HL-60 (cell line): ENCODE measurements around the gene MFSD6.

Experiments used
- GABPA ChIP-seq: IDR thresholded peaks from 2 replicates; pipeline ENCODE4 v1.6.1; 2012; ENCODE audit warnings: low read depth
- POLR2AphosphoS5 ChIP-seq: IDR thresholded peaks from 2 replicates; pipeline ENCODE4 v1.6.1; 2012; ENCODE audit warnings: low read depth
- SPI1 ChIP-seq: IDR thresholded peaks from 2 replicates; pipeline ENCODE4 v1.6.1; 2012; ENCODE audit warnings: low read depth, mild to moderate bottlenecking, borderline replicate concordance
- TF ChIP-seq, protein P1 (sequence below): IDR thresholded peaks from 2 replicates; pipeline ENCODE4 v1.6.1; 2012; ENCODE audit warnings: low read depth; ENCODE audit not compliant: insufficient replicate concordance
- TF ChIP-seq, protein P2 (sequence below): IDR thresholded peaks from one replicate; pipeline ENCODE4 v1.5.1; 2011; ENCODE audit warnings: low read length, control low read depth, inconsistent platforms; ENCODE audit not compliant: insufficient read depth

DNA sequence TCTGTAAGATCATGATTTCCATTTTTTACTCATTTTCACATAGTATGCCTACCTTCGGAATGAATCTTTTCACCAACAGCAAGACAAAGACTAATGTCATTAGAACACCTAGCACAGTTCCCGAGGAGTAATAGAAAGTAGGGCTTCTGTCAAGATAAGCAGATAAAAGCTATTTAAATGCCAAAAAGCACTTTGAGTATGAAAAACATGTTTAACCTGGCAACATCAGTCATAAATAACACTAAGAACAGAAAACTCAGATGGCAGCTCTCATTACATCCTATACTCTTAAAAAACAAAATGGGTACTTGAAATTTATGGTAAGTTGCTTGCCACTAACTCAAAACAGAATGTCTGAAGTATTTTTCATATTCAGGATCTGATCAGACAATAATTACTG lies 109.3 kb downstream of the MFSD6 start:
- TF ChIP-seq, protein P1, sequence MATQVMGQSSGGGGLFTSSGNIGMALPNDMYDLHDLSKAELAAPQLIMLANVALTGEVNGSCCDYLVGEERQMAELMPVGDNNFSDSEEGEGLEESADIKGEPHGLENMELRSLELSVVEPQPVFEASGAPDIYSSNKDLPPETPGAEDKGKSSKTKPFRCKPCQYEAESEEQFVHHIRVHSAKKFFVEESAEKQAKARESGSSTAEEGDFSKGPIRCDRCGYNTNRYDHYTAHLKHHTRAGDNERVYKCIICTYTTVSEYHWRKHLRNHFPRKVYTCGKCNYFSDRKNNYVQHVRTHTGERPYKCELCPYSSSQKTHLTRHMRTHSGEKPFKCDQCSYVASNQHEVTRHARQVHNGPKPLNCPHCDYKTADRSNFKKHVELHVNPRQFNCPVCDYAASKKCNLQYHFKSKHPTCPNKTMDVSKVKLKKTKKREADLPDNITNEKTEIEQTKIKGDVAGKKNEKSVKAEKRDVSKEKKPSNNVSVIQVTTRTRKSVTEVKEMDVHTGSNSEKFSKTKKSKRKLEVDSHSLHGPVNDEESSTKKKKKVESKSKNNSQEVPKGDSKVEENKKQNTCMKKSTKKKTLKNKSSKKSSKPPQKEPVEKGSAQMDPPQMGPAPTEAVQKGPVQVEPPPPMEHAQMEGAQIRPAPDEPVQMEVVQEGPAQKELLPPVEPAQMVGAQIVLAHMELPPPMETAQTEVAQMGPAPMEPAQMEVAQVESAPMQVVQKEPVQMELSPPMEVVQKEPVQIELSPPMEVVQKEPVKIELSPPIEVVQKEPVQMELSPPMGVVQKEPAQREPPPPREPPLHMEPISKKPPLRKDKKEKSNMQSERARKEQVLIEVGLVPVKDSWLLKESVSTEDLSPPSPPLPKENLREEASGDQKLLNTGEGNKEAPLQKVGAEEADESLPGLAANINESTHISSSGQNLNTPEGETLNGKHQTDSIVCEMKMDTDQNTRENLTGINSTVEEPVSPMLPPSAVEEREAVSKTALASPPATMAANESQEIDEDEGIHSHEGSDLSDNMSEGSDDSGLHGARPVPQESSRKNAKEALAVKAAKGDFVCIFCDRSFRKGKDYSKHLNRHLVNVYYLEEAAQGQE: no peak
- TF ChIP-seq POLR2AphosphoS5 (no peak), SPI1 (no peak), GABPA (no peak)
- TF ChIP-seq, protein P2, sequence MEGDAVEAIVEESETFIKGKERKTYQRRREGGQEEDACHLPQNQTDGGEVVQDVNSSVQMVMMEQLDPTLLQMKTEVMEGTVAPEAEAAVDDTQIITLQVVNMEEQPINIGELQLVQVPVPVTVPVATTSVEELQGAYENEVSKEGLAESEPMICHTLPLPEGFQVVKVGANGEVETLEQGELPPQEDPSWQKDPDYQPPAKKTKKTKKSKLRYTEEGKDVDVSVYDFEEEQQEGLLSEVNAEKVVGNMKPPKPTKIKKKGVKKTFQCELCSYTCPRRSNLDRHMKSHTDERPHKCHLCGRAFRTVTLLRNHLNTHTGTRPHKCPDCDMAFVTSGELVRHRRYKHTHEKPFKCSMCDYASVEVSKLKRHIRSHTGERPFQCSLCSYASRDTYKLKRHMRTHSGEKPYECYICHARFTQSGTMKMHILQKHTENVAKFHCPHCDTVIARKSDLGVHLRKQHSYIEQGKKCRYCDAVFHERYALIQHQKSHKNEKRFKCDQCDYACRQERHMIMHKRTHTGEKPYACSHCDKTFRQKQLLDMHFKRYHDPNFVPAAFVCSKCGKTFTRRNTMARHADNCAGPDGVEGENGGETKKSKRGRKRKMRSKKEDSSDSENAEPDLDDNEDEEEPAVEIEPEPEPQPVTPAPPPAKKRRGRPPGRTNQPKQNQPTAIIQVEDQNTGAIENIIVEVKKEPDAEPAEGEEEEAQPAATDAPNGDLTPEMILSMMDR: no peak
